ENCODE results near the gene ZNF57. TPM values are rescaled to one million over a fixed set of nuclear protein-coding genes. Genes with fewer than 3 reads are reported as not detected.

ZNF57 gene
- total and polyA plus RNA-seq, 9 of the 15 experiments (the other 6 are each of a cell fraction or from before 2014, with no cell fraction given) = 3.9 to 13.5 (median 7.8) TPM

GRCh38 chr19:2962018-2962670, 61.4 kb downstream of the ZNF57 start (continued):
- TF ChIP-seq, protein P1, sequence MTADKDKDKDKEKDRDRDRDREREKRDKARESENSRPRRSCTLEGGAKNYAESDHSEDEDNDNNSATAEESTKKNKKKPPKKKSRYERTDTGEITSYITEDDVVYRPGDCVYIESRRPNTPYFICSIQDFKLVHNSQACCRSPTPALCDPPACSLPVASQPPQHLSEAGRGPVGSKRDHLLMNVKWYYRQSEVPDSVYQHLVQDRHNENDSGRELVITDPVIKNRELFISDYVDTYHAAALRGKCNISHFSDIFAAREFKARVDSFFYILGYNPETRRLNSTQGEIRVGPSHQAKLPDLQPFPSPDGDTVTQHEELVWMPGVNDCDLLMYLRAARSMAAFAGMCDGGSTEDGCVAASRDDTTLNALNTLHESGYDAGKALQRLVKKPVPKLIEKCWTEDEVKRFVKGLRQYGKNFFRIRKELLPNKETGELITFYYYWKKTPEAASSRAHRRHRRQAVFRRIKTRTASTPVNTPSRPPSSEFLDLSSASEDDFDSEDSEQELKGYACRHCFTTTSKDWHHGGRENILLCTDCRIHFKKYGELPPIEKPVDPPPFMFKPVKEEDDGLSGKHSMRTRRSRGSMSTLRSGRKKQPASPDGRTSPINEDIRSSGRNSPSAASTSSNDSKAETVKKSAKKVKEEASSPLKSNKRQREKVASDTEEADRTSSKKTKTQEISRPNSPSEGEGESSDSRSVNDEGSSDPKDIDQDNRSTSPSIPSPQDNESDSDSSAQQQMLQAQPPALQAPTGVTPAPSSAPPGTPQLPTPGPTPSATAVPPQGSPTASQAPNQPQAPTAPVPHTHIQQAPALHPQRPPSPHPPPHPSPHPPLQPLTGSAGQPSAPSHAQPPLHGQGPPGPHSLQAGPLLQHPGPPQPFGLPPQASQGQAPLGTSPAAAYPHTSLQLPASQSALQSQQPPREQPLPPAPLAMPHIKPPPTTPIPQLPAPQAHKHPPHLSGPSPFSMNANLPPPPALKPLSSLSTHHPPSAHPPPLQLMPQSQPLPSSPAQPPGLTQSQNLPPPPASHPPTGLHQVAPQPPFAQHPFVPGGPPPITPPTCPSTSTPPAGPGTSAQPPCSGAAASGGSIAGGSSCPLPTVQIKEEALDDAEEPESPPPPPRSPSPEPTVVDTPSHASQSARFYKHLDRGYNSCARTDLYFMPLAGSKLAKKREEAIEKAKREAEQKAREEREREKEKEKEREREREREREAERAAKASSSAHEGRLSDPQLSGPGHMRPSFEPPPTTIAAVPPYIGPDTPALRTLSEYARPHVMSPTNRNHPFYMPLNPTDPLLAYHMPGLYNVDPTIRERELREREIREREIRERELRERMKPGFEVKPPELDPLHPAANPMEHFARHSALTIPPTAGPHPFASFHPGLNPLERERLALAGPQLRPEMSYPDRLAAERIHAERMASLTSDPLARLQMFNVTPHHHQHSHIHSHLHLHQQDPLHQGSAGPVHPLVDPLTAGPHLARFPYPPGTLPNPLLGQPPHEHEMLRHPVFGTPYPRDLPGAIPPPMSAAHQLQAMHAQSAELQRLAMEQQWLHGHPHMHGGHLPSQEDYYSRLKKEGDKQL (CRISPR knock-in tag; IDR thresholded peaks at IDR 0.05; ENCODE audit: borderline replicate concordance) = no peak
- TF ChIP-seq PHF20 (IDR thresholded peaks at IDR 0.05; ENCODE audit: partially characterized antibody) (no peak), RBM15 (IDR thresholded peaks at IDR 0.05; ENCODE audit: insufficient read depth, low read length) (no peak), ZNF217 (CRISPR knock-in tag; IDR thresholded peaks at IDR 0.05) (no peak), CLOCK (CRISPR knock-in tag; IDR thresholded peaks at IDR 0.05; ENCODE audit: borderline replicate concordance) (no peak), SMARCA4 (IDR thresholded peaks at IDR 0.05) (peak; percentile 44; the same call in 1 of the 2 replicates), ZNF707 (CRISPR knock-in tag; conservative IDR thresholded peaks at IDR 0.05) (peak; percentile 57; the same call in 1 of the 2 replicates), ZFP36 (IDR thresholded peaks at IDR 0.05; ENCODE audit: low read depth, low read length, partially characterized antibody) (no peak), HNRNPH1 (optimal IDR thresholded peaks at IDR 0.05; ENCODE audit: low read depth, low read length) (no peak), SP2 (IDR thresholded peaks at IDR 0.05; ENCODE audit: extremely low read depth, low read depth, low read length, poor library complexity, severe bottlenecking) (no peak), MAFF (IDR thresholded peaks at IDR 0.05; ENCODE audit: low read length) (no peak), HDAC2 (IDR thresholded peaks at IDR 0.05) (peak; percentile 44; the same call in 1 of the 2 replicates), RFX1 (IDR thresholded peaks at IDR 0.05) (no peak), PRPF4 (IDR thresholded peaks at IDR 0.05; ENCODE audit: insufficient read depth, low read depth, low read length, poor library complexity, severe bottlenecking) (no peak), HDAC8 (tag; IDR thresholded peaks at IDR 0.05) (no peak), ZNF3 (CRISPR knock-in tag; IDR thresholded peaks at IDR 0.05) (no peak), XRCC4 (IDR thresholded peaks at IDR 0.05; ENCODE audit: extremely low read depth, insufficient read depth, insufficient read length) (no peak), LCOR (CRISPR knock-in tag; IDR thresholded peaks at IDR 0.05) (no peak), CREM (IDR thresholded peaks at IDR 0.05; ENCODE audit: low read depth) (peak; percentile 97), POLR2B (IDR thresholded peaks at IDR 0.05; ENCODE audit: low read depth, partially characterized antibody) (no peak), PML (IDR thresholded peaks at IDR 0.05; ENCODE audit: low read length) (no peak), TFAM (CRISPR knock-in tag; conservative IDR thresholded peaks at IDR 0.05) (no peak)

Data from K562 (cell line).